GM12891 (cell line): ENCODE measurements around the gene KDM4C.

Experiments used
- PAX5 ChIP-seq: IDR thresholded peaks from 2 replicates; pipeline ENCODE4 v1.6.1; 2011; ENCODE audit warnings: low read length, moderate library complexity, mild to moderate bottlenecking; ENCODE audit not compliant: insufficient read depth, severe bottlenecking
- POLR2A ChIP-seq: IDR thresholded peaks from 2 replicates; pipeline ENCODE4 v1.6.1; 2011; ENCODE audit warnings: low read depth, low read length, control low read depth
- POLR2AphosphoS5 ChIP-seq: IDR thresholded peaks from 2 replicates; pipeline ENCODE4 v1.6.1; 2011; ENCODE audit warnings: low read depth, low read length, control low read depth
- POU2F2 ChIP-seq: IDR thresholded peaks from 2 replicates; pipeline ENCODE4 v1.6.1; 2011; ENCODE audit warnings: low read depth, mild to moderate bottlenecking, control low read depth, low read length, moderate library complexity
- TAF1 ChIP-seq: IDR thresholded peaks from 2 replicates; pipeline ENCODE4 v1.6.1; 2011; ENCODE audit warnings: low read depth, low read length, control low read depth

DNA sequence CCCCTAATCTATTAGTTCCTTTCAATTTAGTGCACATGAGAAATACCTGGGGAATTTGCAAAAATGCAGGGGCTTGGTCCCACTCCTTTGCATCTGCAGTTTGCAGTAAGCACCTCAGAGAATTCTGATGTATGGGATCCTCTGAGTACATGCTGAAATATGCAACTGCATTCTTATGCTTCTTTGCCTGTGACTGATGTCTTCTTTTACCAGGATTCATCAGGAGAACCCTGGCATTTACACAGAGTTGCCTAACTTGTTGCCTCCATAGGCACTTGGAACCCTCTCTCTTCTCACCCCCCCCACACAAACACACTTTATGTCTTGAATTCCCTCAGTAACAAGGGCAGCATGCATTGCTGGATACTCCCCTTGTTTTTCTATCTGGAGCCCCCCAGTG is 173.1 kb downstream of the KDM4C start:
- TF ChIP-seq POLR2A (no peak), POLR2AphosphoS5 (no peak), TAF1 (no peak), POU2F2 (no peak), PAX5 (no peak)
